ENCODE results near the gene WT1.

The WT1 gene

GRCh38 chr11:32438866-32439489 is 3.6 kb upstream of the WT1 start:
- FAIRE-seq (no peak), DNase-seq (ENCODE audit: insufficient read length, low spot score) (no peak)
- TF ChIP-seq CTCF (IDR thresholded peaks at IDR 0.05; ENCODE audit: insufficient read depth, missing control alignments) = no peak

GRCh38 chr11:32438346-32438865 is 3.1 kb upstream of the WT1 start:
- no peak for TF ChIP-seq CTCF (IDR thresholded peaks at IDR 0.05; ENCODE audit: insufficient read depth, missing control alignments)
- DNase-seq (ENCODE audit: insufficient read length, low spot score) (no peak), FAIRE-seq (no peak)

- FAIRE-seq (no peak), DNase-seq (ENCODE audit: insufficient read length, low spot score) (no peak)
- no peak for TF ChIP-seq CTCF (IDR thresholded peaks at IDR 0.05; ENCODE audit: insufficient read depth, missing control alignments)
Observed at GRCh38 chr11:32437495-32438345, 2.4 kb upstream of the WT1 start.

- DNase-seq (ENCODE audit: insufficient read length, low spot score) (no peak), FAIRE-seq (no peak)
- TF ChIP-seq CTCF (IDR thresholded peaks at IDR 0.05; ENCODE audit: insufficient read depth, missing control alignments) = no peak
Observed at GRCh38 chr11:32436751-32437494, 1.6 kb upstream of the WT1 start.

- no peak for TF ChIP-seq CTCF (IDR thresholded peaks at IDR 0.05; ENCODE audit: insufficient read depth, missing control alignments)
- FAIRE-seq (no peak), DNase-seq (ENCODE audit: insufficient read length, low spot score) (no peak)
Observed at GRCh38 chr11:32435942-32436750, 807 bp upstream of the WT1 start.

- no peak for TF ChIP-seq CTCF (IDR thresholded peaks at IDR 0.05; ENCODE audit: insufficient read depth, missing control alignments)
- no peak for FAIRE-seq
- DNase-seq (ENCODE audit: insufficient read length, low spot score) = no peak
Observed at GRCh38 chr11:32435152-32435480, 223 bp downstream of the WT1 start.
